ENCODE results near the gene ZNF578.
"Not testable (repeated sequence)": the region's sequence is repeated elsewhere in the genome, so short reads cannot be mapped to it uniquely, and the experiment has no call there.

ZNF578 gene

GRCh38 chr19:52451241-52451640 is 2.1 kb upstream of the ZNF578 start:
- Mint-ChIP-seq H3K36me3 (ENCODE audit: low read depth) (peaks cover 18% of the 10 kb centered on the region), H3K4me3 (no peak overlapping the region), H3K27ac (no peak overlapping the region), H3K4me1 (no peaks in the 10 kb centered on the region), H3K27me3 (ENCODE audit: low read depth) (no peaks in the 10 kb centered on the region), H3K9me3 (peaks cover 56% of the 10 kb centered on the region)
- no peak for TF ChIP-seq CTCF (IDR thresholded peaks at IDR 0.05; ENCODE audit: unreplicated experiment in 3 of 3)

GRCh38 chr19:52464798-52465470 is 11.6 kb downstream of the ZNF578 start:
- H3K27me3 Mint-ChIP-seq (ENCODE audit: low read depth) = no peaks in the 10 kb centered on the region
- H3K36me3 Mint-ChIP-seq (ENCODE audit: low read depth) = no peaks in the 10 kb centered on the region
- H3K9me3 Mint-ChIP-seq = peaks cover 52% of the 10 kb centered on the region
- H3K27ac Mint-ChIP-seq = no peak overlapping the region
- no peak overlapping the region for H3K4me3 Mint-ChIP-seq
- TF ChIP-seq CTCF (IDR thresholded peaks at IDR 0.05; ENCODE audit: unreplicated experiment in 3 of 3) = no peak
- no peaks in the 10 kb centered on the region for H3K4me1 Mint-ChIP-seq

- TF ChIP-seq CTCF (IDR thresholded peaks at IDR 0.05; ENCODE audit: unreplicated experiment in 3 of 3) = no peak
- H3K36me3 Mint-ChIP-seq (ENCODE audit: low read depth) = no peaks in the 10 kb centered on the region
- no peaks in the 10 kb centered on the region for H3K4me1 Mint-ChIP-seq
- peaks cover 78% of the 10 kb centered on the region for H3K9me3 Mint-ChIP-seq
- H3K27me3 Mint-ChIP-seq (ENCODE audit: low read depth) = no peaks in the 10 kb centered on the region
- no peak overlapping the region for H3K27ac Mint-ChIP-seq
- H3K4me3 Mint-ChIP-seq = no peak overlapping the region
Measured at GRCh38 chr19:52473655-52474350, 20.4 kb downstream of the ZNF578 start.

- H3K27ac Mint-ChIP-seq = no peak overlapping the region
Measured at GRCh38 chr19:52474351-52475127, 21.2 kb downstream of the ZNF578 start.

GRCh38 chr19:52484111-52484743 is 30.9 kb downstream of the ZNF578 start:
- not testable (repeated sequence) for H3K27ac Mint-ChIP-seq; H3K36me3 Mint-ChIP-seq (ENCODE audit: low read depth); H3K27me3 Mint-ChIP-seq (ENCODE audit: low read depth); H3K4me3 Mint-ChIP-seq; H3K4me1 Mint-ChIP-seq
- H3K9me3 Mint-ChIP-seq = peaks cover 41% of the 10 kb centered on the region

More at GRCh38 chr19:52474351-52475127, 21.2 kb downstream of the ZNF578 start:
- Mint-ChIP-seq H3K4me1 (no peaks in the 10 kb centered on the region), H3K27me3 (ENCODE audit: low read depth) (no peaks in the 10 kb centered on the region), H3K9me3 (peaks cover 76% of the 10 kb centered on the region), H3K36me3 (ENCODE audit: low read depth) (no peaks in the 10 kb centered on the region), H3K4me3 (no peak overlapping the region)
- no peak for TF ChIP-seq CTCF (IDR thresholded peaks at IDR 0.05; ENCODE audit: unreplicated experiment in 3 of 3)

- not testable (repeated sequence) for H3K4me3 Mint-ChIP-seq; H3K36me3 Mint-ChIP-seq (ENCODE audit: low read depth); H3K27ac Mint-ChIP-seq; H3K4me1 Mint-ChIP-seq; H3K27me3 Mint-ChIP-seq (ENCODE audit: low read depth)
- peaks cover 43% of the 10 kb centered on the region for H3K9me3 Mint-ChIP-seq
Measured at GRCh38 chr19:52485064-52485463, 31.7 kb downstream of the ZNF578 start.

GRCh38 chr19:52485561-52486240 is 32.3 kb downstream of the ZNF578 start:
- not testable (repeated sequence) for H3K4me3 Mint-ChIP-seq; H3K36me3 Mint-ChIP-seq (ENCODE audit: low read depth); H3K27ac Mint-ChIP-seq; H3K27me3 Mint-ChIP-seq (ENCODE audit: low read depth); H3K4me1 Mint-ChIP-seq
- H3K9me3 Mint-ChIP-seq = peaks cover 42% of the 10 kb centered on the region

Measured in nephron (organoid).